GM18519 (cell line): ENCODE data around the gene PCDHA12.
"Not testable (repeated sequence)": the region's sequence is repeated elsewhere in the genome, so short reads cannot be mapped to it uniquely, and the experiment has no call there.

Experiments used
- ATAC-seq: cut with Tn5 transposase; IDR thresholded peaks from one replicate; pipeline ENCODE4 v1.9.1; 2021; ENCODE audit warnings: mild to moderate bottlenecking, moderate library complexity; ENCODE audit not compliant: unreplicated experiment, low FRiP score

The PCDHA12 gene, protein sequence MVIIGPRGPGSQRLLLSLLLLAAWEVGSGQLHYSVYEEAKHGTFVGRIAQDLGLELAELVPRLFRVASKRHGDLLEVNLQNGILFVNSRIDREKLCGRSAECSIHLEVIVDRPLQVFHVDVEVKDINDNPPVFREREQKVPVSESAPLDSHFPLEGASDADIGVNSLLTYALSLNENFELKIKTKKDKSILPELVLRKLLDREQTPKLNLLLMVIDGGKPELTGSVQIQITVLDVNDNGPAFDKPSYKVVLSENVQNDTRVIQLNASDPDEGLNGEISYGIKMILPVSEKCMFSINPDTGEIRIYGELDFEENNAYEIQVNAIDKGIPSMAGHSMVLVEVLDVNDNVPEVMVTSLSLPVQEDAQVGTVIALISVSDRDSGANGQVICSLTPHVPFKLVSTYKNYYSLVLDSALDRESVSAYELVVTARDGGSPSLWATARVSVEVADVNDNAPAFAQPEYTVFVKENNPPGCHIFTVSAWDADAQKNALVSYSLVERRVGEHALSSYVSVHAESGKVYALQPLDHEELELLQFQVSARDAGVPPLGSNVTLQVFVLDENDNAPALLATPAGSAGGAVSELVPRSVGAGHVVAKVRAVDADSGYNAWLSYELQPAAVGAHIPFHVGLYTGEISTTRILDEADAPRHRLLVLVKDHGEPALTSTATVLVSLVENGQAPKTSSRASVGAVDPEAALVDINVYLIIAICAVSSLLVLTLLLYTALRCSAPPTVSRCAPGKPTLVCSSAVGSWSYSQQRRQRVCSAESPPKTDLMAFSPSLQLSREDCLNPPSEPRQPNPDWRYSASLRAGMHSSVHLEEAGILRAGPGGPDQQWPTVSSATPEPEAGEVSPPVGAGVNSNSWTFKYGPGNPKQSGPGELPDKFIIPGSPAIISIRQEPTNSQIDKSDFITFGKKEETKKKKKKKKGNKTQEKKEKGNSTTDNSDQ

DNA sequence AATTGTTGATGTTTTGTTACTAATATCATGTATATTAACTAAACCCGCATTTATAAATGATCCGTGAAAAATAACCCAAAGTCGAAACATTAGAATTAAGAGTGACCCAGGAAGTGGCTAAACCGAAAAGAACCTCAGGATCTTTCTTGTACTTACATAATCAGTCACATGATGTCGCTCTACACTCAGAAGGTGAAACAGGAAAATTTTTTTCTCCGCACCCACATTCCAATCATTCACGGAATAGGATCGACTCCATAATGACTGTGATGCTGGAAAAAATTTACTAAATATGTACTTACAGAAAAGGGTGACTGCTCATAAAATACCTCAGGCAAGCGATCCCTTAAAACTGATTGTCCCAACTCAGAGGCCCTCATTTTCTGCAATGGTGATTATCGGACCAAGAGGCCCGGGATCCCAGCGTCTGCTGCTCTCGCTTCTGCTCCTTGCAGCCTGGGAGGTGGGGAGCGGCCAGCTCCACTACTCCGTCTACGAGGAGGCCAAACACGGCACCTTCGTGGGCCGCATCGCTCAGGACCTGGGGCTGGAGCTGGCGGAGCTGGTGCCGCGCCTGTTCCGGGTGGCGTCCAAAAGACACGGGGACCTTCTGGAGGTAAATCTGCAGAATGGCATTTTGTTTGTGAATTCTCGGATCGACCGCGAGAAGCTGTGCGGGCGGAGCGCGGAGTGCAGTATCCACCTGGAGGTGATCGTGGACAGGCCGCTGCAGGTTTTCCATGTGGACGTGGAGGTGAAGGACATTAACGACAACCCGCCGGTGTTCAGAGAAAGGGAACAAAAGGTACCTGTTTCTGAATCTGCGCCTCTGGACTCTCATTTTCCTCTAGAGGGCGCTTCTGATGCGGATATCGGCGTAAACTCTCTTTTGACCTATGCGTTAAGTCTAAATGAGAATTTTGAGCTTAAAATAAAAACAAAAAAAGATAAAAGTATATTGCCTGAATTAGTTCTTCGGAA lies at the start of gene PCDHA12:
Gene PCDHA12 (plus strand): TSS at position 224 of the 981 bp plus-strand sequence. CDS start 165 bp downstream, at position 389.
- ATAC-seq = no peak

DNA sequence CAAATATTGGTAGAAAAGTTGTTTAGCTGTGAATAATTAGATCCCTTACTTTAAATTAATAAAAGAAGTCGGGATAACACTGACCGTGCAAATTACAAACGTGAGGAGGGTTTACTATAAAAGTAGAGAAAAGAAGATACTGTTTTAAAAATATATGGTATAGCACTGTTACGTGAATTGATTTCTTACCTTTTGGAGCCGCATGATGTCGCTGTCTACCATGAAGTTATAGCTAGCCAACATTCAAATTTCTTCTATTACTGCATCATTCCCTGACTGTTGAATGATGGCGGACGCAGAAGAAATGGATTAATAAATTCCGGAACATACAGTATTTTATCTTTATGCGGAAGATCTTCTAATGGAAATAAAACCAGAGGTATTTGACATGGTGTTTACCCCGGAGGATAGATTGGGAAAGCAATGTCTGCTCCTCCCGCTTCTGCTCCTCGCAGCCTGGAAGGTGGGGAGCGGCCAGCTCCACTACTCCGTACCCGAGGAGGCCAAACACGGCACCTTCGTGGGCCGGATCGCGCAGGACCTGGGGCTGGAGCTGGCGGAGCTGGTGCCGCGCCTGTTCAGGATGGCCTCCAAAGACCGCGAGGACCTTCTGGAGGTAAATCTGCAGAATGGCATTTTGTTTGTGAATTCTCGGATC lies 47.3 kb upstream of the PCDHA12 start, which contains the start of gene PCDHA6:
Gene PCDHA6 (plus strand): TSS at position 257 of the 658 bp plus-strand sequence. CDS start 132 bp downstream, at position 389.
- no peak for ATAC-seq

DNA sequence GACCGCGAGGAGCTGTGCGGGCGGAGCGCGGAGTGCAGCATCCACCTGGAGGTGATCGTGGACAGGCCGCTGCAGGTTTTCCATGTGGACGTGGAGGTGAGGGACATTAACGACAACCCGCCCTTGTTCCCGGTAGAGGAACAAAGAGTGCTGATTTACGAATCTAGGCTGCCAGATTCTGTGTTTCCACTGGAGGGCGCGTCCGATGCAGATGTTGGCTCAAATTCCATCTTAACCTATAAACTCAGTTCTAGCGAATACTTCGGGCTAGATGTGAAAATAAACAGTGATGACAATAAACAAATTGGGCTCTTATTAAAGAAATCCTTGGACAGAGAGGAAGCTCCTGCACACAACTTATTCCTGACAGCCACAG lies 46.8 kb upstream of the PCDHA12 start:
- ATAC-seq = no peak

DNA sequence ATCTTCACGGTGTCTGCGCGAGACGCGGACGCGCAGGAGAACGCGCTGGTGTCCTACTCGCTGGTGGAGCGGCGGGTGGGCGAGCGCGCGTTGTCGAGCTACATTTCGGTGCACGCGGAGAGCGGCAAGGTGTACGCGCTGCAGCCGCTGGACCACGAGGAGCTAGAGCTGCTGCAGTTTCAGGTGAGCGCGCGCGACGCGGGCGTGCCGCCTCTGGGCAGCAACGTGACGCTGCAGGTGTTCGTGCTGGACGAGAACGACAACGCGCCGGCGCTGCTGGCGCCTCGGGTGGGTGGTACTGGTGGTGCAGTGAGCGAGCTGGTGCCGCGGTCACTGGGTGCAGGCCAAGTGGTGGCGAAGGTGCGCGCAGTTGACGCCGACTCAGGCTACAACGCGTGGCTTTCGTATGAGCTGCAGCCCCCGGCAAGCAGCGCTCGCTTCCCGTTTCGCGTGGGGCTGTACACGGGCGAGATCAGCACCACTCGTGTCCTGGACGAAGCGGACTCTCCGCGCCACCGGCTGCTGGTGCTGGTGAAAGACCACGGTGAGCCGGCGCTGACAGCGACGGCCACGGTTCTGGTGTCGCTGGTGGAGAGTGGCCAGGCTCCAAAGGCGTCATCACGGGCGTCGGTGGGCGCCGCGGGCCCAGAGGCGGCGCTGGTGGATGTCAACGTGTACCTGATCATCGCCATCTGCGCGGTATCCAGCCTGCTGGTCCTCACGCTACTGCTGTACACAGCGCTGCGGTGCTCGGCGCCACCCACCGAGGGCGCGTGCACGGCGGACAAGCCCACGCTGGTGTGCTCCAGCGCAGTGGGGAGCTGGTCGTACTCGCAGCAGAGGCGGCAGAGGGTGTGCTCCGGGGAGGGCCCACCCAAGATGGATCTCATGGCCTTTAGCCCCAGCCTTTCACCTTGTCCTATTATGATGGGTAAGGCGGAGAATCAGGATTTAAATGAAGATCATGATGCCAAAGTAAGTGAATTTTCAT lies 45.3 kb upstream of the PCDHA12 start:
- ATAC-seq = not testable (repeated sequence)

DNA sequence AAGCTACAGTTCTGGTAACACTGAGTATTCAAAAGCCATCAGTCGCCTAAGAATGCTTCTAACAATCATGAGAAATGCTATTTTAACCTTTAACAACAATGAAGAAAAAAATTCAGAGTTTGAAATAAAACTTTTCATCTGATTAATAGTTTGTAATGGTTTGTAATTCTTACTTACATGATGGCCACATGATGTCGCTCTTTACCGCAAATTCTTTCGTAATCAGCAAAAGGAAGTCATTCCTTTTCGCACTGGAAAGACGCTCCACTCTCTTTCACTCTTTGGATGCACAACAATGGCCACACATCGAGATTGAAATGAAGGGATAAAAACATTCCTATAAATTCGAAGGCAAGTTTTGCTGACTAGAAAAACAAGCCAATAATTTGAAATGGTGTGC lies 41.1 kb upstream of the PCDHA12 start, which contains the start of gene PCDHA7:
Gene PCDHA7 (plus strand): TSS at position 277 of the 400 bp plus-strand sequence. CDS start 115 bp downstream, at position 392.
- ATAC-seq = no peak

DNA sequence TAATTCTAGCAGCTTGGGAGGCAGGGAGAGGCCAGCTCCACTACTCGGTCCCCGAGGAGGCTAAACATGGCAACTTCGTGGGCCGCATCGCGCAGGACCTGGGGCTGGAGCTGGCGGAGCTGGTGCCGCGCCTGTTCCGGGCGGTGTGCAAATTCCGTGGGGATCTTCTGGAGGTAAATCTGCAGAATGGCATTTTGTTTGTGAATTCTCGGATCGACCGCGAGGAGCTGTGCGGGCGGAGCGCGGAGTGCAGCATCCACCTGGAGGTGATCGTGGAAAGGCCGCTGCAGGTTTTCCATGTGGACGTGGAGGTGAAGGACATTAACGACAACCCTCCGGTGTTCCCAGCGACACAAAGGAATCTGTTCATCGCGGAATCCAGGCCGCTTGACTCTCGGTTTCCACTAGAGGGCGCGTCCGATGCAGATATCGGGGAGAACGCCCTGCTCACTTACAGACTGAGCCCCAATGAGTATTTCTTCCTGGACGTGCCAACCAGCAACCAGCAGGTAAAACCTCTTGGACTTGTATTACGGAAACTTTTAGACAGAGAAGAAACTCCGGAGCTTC lies 40.6 kb upstream of the PCDHA12 start:
- not testable (repeated sequence) for ATAC-seq

DNA sequence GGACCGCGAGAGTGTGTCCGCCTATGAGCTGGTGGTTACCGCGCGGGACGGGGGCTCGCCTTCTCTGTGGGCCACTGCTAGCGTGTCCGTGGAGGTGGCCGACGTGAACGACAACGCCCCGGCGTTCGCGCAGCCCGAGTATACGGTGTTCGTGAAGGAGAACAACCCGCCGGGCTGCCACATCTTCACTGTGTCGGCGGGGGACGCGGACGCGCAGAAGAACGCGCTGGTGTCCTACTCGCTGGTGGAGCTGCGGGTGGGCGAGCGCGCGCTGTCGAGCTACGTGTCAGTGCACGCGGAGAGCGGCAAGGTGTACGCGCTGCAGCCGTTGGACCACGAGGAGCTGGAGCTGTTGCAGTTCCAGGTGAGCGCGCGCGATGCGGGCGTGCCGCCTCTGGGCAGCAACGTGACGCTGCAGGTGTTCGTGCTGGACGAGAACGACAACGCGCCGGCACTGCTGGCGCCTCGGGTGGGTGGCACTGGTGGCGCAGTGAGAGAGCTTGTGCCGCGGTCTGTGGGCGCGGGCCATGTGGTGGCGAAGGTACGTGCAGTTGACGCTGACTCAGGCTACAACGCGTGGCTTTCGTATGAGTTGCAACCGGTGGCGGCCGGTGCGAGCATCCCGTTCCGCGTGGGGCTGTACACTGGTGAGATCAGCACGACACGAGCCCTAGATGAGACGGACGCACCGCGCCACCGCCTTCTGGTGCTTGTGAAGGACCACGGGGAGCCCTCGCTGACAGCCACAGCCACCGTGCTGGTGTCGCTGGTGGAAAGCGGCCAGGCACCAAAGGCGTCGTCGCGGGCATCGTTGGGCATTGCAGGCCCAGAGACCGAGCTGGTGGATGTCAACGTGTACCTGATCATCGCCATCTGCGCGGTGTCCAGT lies 39.2 kb upstream of the PCDHA12 start:
- ATAC-seq = no peak

DNA sequence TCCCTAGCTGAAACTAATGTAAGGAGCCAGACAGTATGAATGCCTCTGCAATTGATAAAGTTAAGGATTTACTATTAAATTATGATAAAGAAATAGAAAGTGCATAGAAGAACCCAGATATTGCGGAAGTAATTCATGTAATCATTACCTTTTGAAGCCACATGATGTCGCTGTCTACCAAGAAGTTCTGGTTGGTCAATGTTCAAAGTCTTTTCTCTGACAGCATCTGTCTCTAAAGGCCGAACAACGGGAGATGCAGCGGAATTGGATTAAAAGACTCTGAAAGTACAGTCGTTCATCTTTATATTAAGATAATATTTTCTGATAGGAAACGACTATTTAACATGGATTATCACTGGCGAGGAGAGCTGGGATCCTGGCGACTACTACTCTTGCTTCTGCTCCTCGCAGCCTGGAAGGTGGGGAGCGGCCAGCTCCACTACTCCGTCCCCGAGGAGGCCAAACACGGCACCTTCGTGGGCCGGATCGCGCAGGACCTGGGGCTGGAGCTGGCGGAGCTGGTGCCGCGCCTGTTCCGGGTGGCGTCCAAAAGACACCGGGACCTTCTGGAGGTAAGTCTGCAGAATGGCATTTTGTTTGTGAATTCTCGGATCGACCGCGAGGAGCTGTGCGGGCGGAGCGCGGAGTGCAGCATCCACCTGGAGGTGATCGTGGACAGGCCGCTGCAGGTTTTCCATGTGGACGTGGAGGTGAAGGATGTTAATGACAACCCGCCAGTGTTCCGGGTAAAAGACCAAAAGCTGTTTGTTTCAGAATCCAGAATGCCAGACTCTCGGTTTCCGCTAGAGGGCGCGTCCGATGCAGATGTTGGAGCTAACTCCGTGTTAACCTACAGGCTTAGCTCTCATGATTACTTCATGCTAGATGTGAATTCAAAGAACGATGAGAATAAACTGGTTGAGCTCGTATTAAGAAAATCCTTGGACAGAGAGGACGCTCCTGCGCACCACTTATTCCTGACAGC lies 33.8 kb upstream of the PCDHA12 start, which contains the start of gene PCDHA8:
Gene PCDHA8 (plus strand): TSS at position 210 of the 985 bp plus-strand sequence. CDS start 135 bp downstream, at position 345.
- no peak for ATAC-seq

DNA sequence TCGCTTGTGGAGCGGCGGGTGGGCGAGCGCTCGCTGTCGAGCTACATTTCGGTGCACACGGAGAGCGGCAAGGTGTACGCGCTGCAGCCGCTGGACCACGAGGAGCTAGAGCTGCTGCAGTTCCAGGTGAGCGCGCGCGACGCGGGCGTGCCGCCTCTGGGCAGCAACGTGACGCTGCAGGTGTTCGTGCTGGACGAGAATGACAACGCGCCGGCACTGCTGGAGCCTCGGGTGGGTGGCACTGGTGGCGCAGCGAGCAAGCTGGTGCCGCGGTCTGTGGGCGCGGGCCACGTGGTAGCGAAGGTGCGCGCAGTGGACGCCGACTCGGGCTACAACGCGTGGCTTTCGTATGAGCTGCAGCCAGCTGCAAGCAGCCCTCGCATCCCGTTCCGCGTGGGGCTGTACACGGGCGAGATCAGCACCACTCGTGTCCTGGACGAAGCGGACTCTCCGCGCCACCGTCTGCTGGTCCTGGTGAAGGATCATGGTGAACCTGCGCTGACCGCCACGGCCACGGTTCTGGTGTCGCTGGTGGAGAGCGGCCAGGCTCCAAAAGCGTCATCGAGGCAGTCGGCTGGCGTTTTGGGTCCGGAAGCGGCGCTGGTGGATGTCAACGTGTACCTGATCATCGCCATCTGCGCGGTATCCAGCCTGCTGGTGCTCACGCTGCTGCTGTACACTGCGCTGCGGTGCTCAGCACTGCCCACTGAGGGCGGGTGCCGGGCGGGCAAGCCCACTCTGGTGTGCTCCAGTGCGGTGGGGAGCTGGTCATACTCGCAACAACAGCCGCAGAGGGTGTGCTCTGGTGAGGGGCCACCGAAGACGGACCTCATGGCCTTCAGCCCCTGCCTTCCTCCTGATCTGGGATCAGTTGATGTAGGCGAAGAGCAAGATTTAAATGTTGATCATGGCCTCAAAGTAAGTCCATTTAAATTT lies 32.0 kb upstream of the PCDHA12 start:
- ATAC-seq = no peak

DNA sequence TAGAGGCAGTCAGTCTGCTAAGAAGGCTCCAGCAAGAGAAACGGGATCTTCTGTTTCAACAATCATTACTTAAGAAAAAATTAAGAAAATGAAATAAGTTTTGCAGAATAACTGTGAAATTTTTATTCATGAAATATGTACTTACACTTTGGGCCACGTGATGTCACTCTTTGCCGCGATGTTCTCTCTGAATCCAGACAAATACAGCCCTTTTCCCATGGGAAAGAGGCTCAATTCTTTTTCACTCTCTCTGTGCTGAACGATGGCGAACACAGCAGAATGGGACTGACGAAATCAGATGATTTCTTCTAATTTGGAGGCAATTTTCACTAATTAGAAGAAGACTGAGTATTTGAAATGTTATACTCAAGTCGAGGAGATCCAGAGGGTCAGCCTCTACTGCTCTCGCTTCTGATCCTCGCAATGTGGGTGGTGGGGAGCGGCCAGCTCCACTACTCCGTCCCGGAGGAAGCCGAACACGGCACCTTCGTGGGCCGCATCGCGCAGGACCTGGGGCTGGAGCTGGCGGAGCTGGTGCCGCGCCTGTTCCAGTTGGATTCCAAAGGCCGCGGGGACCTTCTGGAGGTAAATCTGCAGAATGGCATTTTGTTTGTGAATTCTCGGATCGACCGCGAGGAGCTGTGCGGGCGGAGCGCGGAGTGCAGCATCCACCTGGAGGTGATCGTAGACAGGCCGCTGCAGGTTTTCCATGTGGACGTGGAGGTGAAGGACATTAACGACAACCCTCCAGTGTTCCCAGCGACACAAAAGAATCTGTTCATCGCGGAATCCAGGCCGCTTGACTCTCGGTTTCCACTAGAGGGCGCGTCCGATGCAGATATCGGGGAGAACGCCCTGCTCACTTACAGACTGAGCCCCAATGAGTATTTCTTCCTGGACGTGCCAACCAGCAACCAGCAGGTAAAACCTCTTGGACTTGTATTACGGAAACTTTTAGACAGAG lies 26.7 kb upstream of the PCDHA12 start, which contains the start of gene PCDHA9:
Gene PCDHA9 (plus strand): TSS at position 244 of the 964 bp plus-strand sequence. CDS start 114 bp downstream, at position 358.
- ATAC-seq = not testable (repeated sequence)

DNA sequence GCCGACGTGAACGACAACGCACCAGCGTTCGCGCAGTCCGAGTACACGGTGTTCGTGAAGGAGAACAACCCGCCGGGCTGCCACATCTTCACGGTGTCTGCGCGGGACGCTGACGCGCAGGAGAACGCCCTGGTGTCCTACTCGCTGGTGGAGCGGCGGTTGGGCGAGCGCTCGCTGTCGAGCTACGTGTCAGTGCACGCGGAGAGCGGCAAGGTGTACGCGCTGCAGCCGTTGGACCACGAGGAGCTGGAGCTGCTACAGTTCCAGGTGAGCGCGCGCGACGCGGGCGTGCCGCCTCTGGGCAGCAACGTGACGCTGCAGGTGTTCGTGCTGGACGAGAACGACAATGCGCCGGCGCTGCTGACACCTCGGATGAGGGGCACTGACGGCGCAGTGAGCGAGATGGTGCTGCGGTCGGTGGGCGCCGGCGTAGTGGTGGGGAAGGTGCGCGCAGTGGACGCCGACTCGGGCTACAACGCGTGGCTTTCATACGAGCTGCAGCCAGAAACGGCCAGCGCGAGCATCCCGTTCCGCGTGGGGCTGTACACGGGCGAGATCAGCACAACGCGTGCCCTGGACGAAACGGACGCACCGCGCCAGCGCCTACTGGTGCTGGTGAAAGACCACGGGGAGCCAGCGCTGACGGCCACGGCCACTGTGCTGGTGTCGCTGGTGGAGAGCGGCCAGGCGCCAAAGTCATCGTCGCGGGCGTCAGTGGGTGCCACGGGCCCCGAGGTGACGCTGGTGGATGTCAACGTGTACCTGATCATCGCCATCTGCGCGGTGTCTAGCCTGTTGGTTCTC lies 25.1 kb upstream of the PCDHA12 start:
- ATAC-seq = not testable (repeated sequence)
